GM10266 (cell line): ENCODE results near the gene SMCO4.

ENCODE experiments used
- DNase-seq: peaks from one replicate; pipeline ENCODE4 v3.0.0; 2012; ENCODE audit errors: extremely low spot score
- CTCF ChIP-seq: IDR thresholded peaks from 2 replicates; pipeline ENCODE4 v1.5.1; 2012; ENCODE audit warnings: mild to moderate bottlenecking, low read depth; ENCODE audit not compliant: control insufficient read depth, insufficient read depth; ENCODE audit errors: missing control alignments

The SMCO4 gene

GRCh38 chr11:93512949-93513667 is 30.1 kb downstream of the SMCO4 start:
- TF ChIP-seq CTCF: no peak
- DNase-seq: no peak

GRCh38 chr11:93512073-93512475 is 31.1 kb downstream of the SMCO4 start:
- DNase-seq: peak; percentile 44
- TF ChIP-seq CTCF: no peak

GRCh38 chr11:93510196-93510873 is 32.9 kb downstream of the SMCO4 start:
- TF ChIP-seq CTCF: no peak
- no peak for DNase-seq

GRCh38 chr11:93507517-93507916 is 35.7 kb downstream of the SMCO4 start:
- no peak for DNase-seq
- TF ChIP-seq CTCF: no peak

- no peak for TF ChIP-seq CTCF
- DNase-seq: no peak
Measured at GRCh38 chr11:93505703-93506102, 37.5 kb downstream of the SMCO4 start.

GRCh38 chr11:93504110-93505095 is 38.8 kb downstream of the SMCO4 start:
- no peak for DNase-seq
- no peak for TF ChIP-seq CTCF

- DNase-seq: no peak
- no peak for TF ChIP-seq CTCF
Measured at GRCh38 chr11:93501856-93502255, 41.3 kb downstream of the SMCO4 start.
